Keratinocyte (primary cell): ENCODE data around the gene STIMATE.

Experiments used
- CTCF ChIP-seq, 3 experiments: IDR thresholded peaks in 1 of 3; conservative IDR thresholded peaks in 1 of 3; optimal IDR thresholded peaks in 1 of 3; 2 replicates in 2 of 3; 3 replicates in 1 of 3; pipeline versions ENCODE3 to v1.5.1; 2011; ENCODE audit warnings: low read length in 3 of 3, mild to moderate bottlenecking in 3 of 3, moderate library complexity in 2 of 3, control low read depth in 1 of 3, inconsistent platforms in 1 of 3; ENCODE audit not compliant: insufficient read depth in 2 of 3; ENCODE audit errors: extremely low read depth in 1 of 3
- EZH2 ChIP-seq: IDR thresholded peaks from one replicate; pipeline ENCODE4 v1.6.1; 2012; ENCODE audit warnings: inconsistent platforms, mild to moderate bottlenecking, low read length, moderate library complexity

GRCh38 chr3:52793702-52794611, 103.4 kb downstream of the STIMATE start:
- no peak for TF ChIP-seq CTCF (optimal IDR thresholded peaks at IDR 0.05 in 1 of 3, IDR thresholded peaks at IDR 0.05 in 1 of 3, conservative IDR thresholded peaks at IDR 0.05 in 1 of 3; ENCODE audit: extremely low read depth in 1 of 3, insufficient read depth in 2 of 3, low read length in 3 of 3)
- TF ChIP-seq EZH2, result no peak
